ENCODE measurements around the gene KCNIP4.

DNA sequence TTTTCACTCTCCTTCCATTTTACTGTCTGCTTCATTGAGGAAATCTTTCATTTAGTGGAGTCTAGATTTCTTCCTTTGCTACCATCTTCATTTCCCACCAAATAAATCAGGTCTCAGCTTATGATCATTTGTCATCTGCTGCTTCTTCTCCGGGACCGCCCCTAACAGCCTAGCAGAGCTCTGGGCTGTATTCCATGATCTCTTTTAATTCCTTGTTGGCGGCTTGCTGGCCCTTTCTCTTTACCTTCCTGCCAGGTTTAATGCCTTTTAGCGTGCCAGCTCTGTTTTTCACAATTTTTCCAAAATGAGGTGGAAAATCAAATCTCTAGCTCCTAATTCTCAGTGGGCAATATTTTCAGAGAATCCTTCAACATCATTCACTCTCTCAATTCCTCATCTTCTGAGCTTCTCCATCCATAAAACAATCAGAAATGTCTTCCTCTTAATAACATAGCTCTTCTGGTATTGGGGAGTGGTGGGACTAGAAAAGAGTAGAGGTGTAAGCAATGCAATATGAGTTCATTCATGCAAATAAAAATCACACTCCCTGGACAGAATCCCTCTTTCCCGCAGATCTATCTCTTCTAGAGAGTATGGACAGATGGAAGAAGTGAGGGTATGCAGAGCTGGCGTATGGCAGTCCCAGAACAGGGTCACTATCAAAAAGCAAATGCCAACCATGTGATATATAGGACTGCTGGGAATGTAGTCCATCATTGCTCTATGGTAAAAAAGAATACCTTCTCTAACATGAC, 491.3 kb downstream of the KCNIP4 start:
- TF ChIP-seq YY1 (IDR thresholded peaks at IDR 0.05; ENCODE audit: insufficient read depth, insufficient read length) (no peak), SUZ12 (IDR thresholded peaks at IDR 0.05; ENCODE audit: extremely low read depth, insufficient read depth, insufficient read length) (no peak), ZNF274 (IDR thresholded peaks at IDR 0.05; ENCODE audit: low read depth, low read length) (no peak)
